ENCODE measurements around the gene STOX1.
"Not testable (repeated sequence)": the region's sequence is repeated elsewhere in the genome, so short reads cannot be mapped to it uniquely, and the experiment has no call there.

STOX1 gene

GRCh38 chr10:68828083-68828601 is 811 bp downstream of the STOX1 start:
- in situ Hi-C loops (cut with HindIII; ENCODE audit: low sequenced_read_pairs), result not testable (repeated sequence)

GRCh38 chr10:68828833-68829232 is 1.5 kb downstream of the STOX1 start:
- in situ Hi-C loops (cut with HindIII; ENCODE audit: low sequenced_read_pairs), result no loop called here

GRCh38 chr10:68829521-68829920 is 2.2 kb downstream of the STOX1 start:
- in situ Hi-C loops (cut with HindIII; ENCODE audit: low sequenced_read_pairs), result no loop called here

- in situ Hi-C loops (cut with HindIII; ENCODE audit: low sequenced_read_pairs), result no loop called here
Measured at GRCh38 chr10:68829952-68830351, 2.6 kb downstream of the STOX1 start.

- in situ Hi-C loops (cut with HindIII; ENCODE audit: low sequenced_read_pairs), result no loop called here
Measured at GRCh38 chr10:68831961-68832455, 4.7 kb downstream of the STOX1 start.

GRCh38 chr10:68832601-68833000 is 5.3 kb downstream of the STOX1 start:
- in situ Hi-C loops (cut with HindIII; ENCODE audit: low sequenced_read_pairs), result no loop called here

GRCh38 chr10:68837626-68838322 is 10.4 kb downstream of the STOX1 start:
- in situ Hi-C loops (cut with HindIII; ENCODE audit: low sequenced_read_pairs), result no loop called here

- in situ Hi-C loops (cut with HindIII; ENCODE audit: low sequenced_read_pairs), result not testable (repeated sequence)
Measured at GRCh38 chr10:68840650-68841049, 13.3 kb downstream of the STOX1 start.

GRCh38 chr10:68848281-68848680 is 20.9 kb downstream of the STOX1 start:
- in situ Hi-C loops (cut with HindIII; ENCODE audit: low sequenced_read_pairs), result no loop called here

- in situ Hi-C loops (cut with HindIII; ENCODE audit: low sequenced_read_pairs), result no loop called here
Measured at GRCh38 chr10:68848806-68849205, 21.5 kb downstream of the STOX1 start.

- in situ Hi-C loops (cut with HindIII; ENCODE audit: low sequenced_read_pairs), result no loop called here
Measured at GRCh38 chr10:68856352-68856751, 29.0 kb downstream of the STOX1 start.

- in situ Hi-C loops (cut with HindIII; ENCODE audit: low sequenced_read_pairs), result no loop called here
Measured at GRCh38 chr10:68857005-68857404, 29.7 kb downstream of the STOX1 start.

GRCh38 chr10:68861253-68861652 is 33.9 kb downstream of the STOX1 start:
- in situ Hi-C loops (cut with HindIII; ENCODE audit: low sequenced_read_pairs), result no loop called here

GRCh38 chr10:68864611-68865010 is 37.3 kb downstream of the STOX1 start:
- in situ Hi-C loops (cut with HindIII; ENCODE audit: low sequenced_read_pairs), result no loop called here

- in situ Hi-C loops (cut with HindIII; ENCODE audit: low sequenced_read_pairs), result not testable (repeated sequence)
Measured at GRCh38 chr10:68868173-68868572, 40.8 kb downstream of the STOX1 start.

GRCh38 chr10:68869623-68870022 is 42.3 kb downstream of the STOX1 start:
- in situ Hi-C loops (cut with HindIII; ENCODE audit: low sequenced_read_pairs), result no loop called here

- in situ Hi-C loops (cut with HindIII; ENCODE audit: low sequenced_read_pairs), result no loop called here
Measured at GRCh38 chr10:68870061-68870460, 42.7 kb downstream of the STOX1 start.

- in situ Hi-C loops (cut with HindIII; ENCODE audit: low sequenced_read_pairs), result no loop called here
Measured at GRCh38 chr10:68870545-68871104, 43.3 kb downstream of the STOX1 start.

- in situ Hi-C loops (cut with HindIII; ENCODE audit: low sequenced_read_pairs), result no loop called here
Measured at GRCh38 chr10:68871105-68871711, 43.9 kb downstream of the STOX1 start.

GRCh38 chr10:68871731-68872342 is 44.5 kb downstream of the STOX1 start:
- in situ Hi-C loops (cut with HindIII; ENCODE audit: low sequenced_read_pairs), result no loop called here
